Keratinocyte (primary cell): Measurements from ENCODE around the gene MLLT3. TPM values are rescaled to one million over a fixed set of nuclear protein-coding genes. Genes with fewer than 3 reads are reported as not detected.

Source experiments
- DNase-seq: peaks from one replicate; pipeline ENCODE4 v3.0.0-alpha.2; 2011; ENCODE audit warnings: low read depth, missing footprints, low spot score
- FAIRE-seq: peaks from 2 replicates; lab custom pipeline; 2011; peaks lifted over from hg19 to GRCh38; lab: Jason Lieb, UNC
- H2AFZ ChIP-seq: 2 replicates; pipeline ENCODE4 v1.6.0; 2012; ENCODE audit warnings: low read length, control low read depth, inconsistent platforms; ENCODE audit not compliant: control insufficient read depth
- H3K27ac ChIP-seq: 2 replicates; pipeline ENCODE4 v1.5.1; 2011; ENCODE audit warnings: low read length; ENCODE audit not compliant: control insufficient read depth, insufficient read depth
- H3K27me3 ChIP-seq: 3 replicates; pipeline ENCODE4 v1.6.0; 2011; ENCODE audit warnings: low read length; ENCODE audit not compliant: control insufficient read depth, insufficient read depth; ENCODE audit errors: extremely low read depth
- H3K36me3 ChIP-seq, 2 experiments: 2 replicates in 1 of 2; 3 replicates in 1 of 2; pipeline ENCODE4 v1.5.1; 2011; ENCODE audit warnings: low read length in 2 of 2, mild to moderate bottlenecking in 1 of 2; ENCODE audit not compliant: control insufficient read depth in 2 of 2, insufficient read depth in 2 of 2; ENCODE audit errors: extremely low read depth in 1 of 2
- H3K4me1 ChIP-seq: 3 replicates; pipeline ENCODE4 v1.5.1; 2011; ENCODE audit warnings: low read length; ENCODE audit not compliant: control insufficient read depth, insufficient read depth; ENCODE audit errors: extremely low read depth
- H3K4me2 ChIP-seq: 3 replicates; pipeline ENCODE4 v1.6.0; 2011; ENCODE audit warnings: low read depth, low read length; ENCODE audit not compliant: control insufficient read depth, insufficient read depth; ENCODE audit errors: extremely low read depth
- H3K4me3 ChIP-seq, 3 experiments: fragments of 200-600 bp in 1 of 3; sonication (generic) in 1 of 3; 2 replicates in 2 of 3; 3 replicates in 1 of 3; pipeline ENCODE4 v1.5.1; 2011 to 2016; ENCODE audit warnings: low read length in 3 of 3, mild to moderate bottlenecking in 3 of 3, control low read depth in 2 of 3, inconsistent platforms in 1 of 3, low read depth in 1 of 3, mixed read lengths in 1 of 3, mixed run types in 1 of 3, moderate library complexity in 1 of 3; ENCODE audit not compliant: control insufficient read depth in 2 of 3, insufficient read depth in 2 of 3; ENCODE audit errors: extremely low read depth in 1 of 3
- H3K79me2 ChIP-seq: 2 replicates; pipeline ENCODE4 v1.6.0; 2012; ENCODE audit warnings: low read length; ENCODE audit not compliant: control insufficient read depth, insufficient read depth
- H3K9ac ChIP-seq: 3 replicates; pipeline ENCODE4 v1.6.0; 2011; ENCODE audit warnings: low read length; ENCODE audit not compliant: control insufficient read depth, insufficient read depth; ENCODE audit errors: extremely low read depth
- H3K9me1 ChIP-seq: 3 replicates; pipeline ENCODE4 v1.6.0; 2011; ENCODE audit warnings: low read length; ENCODE audit not compliant: control insufficient read depth, insufficient read depth; ENCODE audit errors: extremely low read depth
- H3K9me3 ChIP-seq: 2 replicates; pipeline ENCODE4 v1.5.1; 2012; ENCODE audit warnings: low read depth, low read length; ENCODE audit not compliant: control insufficient read depth
- H4K20me1 ChIP-seq: 3 replicates; pipeline ENCODE4 v1.6.0; 2011; ENCODE audit warnings: low read length; ENCODE audit not compliant: control insufficient read depth, insufficient read depth; ENCODE audit errors: extremely low read depth
- EZH2 ChIP-seq: IDR thresholded peaks from one replicate; pipeline ENCODE4 v1.6.1; 2012; ENCODE audit warnings: inconsistent platforms, mild to moderate bottlenecking, low read length, moderate library complexity
- dilution Hi-C: fragments of 300-500 bp; cut with MboI; formaldehyde crosslinking; loops from one replicate; pipeline ENCODE4 v1.7.0; 2020; ENCODE audit warnings: low sequenced_read_pairs; ENCODE audit not compliant: extremely low pct_ligation_motif_present
- polyA plus RNA-seq, 5 experiments: library from polyadenylated mRNA; depleted of rRNA in 3 of 5; stranded (reverse) in 3 of 5; stranded (forward) in 1 of 5; unstranded in 1 of 5; fragments of >200 nt; gene quantifications; 1 replicate in 1 of 5; 2 replicates in 3 of 5; 3 replicates in 1 of 5; pipeline versions ENCODE4 v1.2.1 to v1.2.3, GENCODE V29; 2011 to 2012; ENCODE audit warnings: missing spikeins in 2 of 5, low read depth in 1 of 5, low replicate concordance in 1 of 5
- TF ChIP-seq, protein P1 (sequence below), 3 experiments: IDR thresholded peaks in 1 of 3; conservative IDR thresholded peaks in 1 of 3; optimal IDR thresholded peaks in 1 of 3; 2 replicates in 2 of 3; 3 replicates in 1 of 3; pipeline versions ENCODE3 to v1.5.1; 2011; ENCODE audit warnings: low read length in 3 of 3, mild to moderate bottlenecking in 3 of 3, moderate library complexity in 2 of 3, control low read depth in 1 of 3, inconsistent platforms in 1 of 3; ENCODE audit not compliant: insufficient read depth in 2 of 3; ENCODE audit errors: extremely low read depth in 1 of 3

MLLT3 gene
- polyA plus RNA-seq, 1 donor (not counting 4 experiments of a cell fraction or from before 2014, with no cell fraction given): 17.0 TPM

DNA sequence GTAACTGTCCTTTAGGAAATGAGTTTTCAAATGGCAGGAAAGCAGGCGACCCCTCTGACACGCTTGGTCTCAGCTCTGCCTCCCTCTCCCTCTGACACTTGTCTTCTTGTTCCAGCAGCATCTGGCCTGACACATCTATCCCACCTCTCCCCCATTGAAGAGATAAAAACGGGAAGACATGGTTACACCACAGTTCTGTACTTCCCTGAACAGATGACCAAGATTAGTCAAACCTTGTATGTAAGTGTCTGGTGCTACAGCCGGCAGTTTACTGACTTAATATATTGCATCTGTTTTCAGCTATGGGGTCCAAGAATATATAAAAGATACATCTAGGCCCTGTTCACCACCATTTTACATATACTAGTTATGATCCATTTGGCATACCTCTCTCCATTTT, 29.6 kb upstream of the MLLT3 start:
- Histone ChIP-seq H4K20me1 (no peaks in the 10 kb centered on the region), H3K27me3 (no peaks in the 10 kb centered on the region), H3K36me3 (no peaks in the 10 kb centered on the region), H3K9me1 (no peaks in the 10 kb centered on the region), H3K4me1 (no peaks in the 10 kb centered on the region), H3K27ac (no peak overlapping the region), H3K79me2 (no peaks in the 10 kb centered on the region), H3K4me3 (no peak overlapping the region), H3K4me2 (no peak overlapping the region), H3K9me3 (no peaks in the 10 kb centered on the region), H2AFZ (no peak overlapping the region), H3K9ac (no peak overlapping the region)
- dilution Hi-C loops: no loop called here
- DNase-seq (no peak), FAIRE-seq (no peak)
- TF ChIP-seq, protein P1, sequence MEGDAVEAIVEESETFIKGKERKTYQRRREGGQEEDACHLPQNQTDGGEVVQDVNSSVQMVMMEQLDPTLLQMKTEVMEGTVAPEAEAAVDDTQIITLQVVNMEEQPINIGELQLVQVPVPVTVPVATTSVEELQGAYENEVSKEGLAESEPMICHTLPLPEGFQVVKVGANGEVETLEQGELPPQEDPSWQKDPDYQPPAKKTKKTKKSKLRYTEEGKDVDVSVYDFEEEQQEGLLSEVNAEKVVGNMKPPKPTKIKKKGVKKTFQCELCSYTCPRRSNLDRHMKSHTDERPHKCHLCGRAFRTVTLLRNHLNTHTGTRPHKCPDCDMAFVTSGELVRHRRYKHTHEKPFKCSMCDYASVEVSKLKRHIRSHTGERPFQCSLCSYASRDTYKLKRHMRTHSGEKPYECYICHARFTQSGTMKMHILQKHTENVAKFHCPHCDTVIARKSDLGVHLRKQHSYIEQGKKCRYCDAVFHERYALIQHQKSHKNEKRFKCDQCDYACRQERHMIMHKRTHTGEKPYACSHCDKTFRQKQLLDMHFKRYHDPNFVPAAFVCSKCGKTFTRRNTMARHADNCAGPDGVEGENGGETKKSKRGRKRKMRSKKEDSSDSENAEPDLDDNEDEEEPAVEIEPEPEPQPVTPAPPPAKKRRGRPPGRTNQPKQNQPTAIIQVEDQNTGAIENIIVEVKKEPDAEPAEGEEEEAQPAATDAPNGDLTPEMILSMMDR (optimal IDR thresholded peaks at IDR 0.05 in 1 of 3, IDR thresholded peaks at IDR 0.05 in 1 of 3, conservative IDR thresholded peaks at IDR 0.05 in 1 of 3; ENCODE audit: extremely low read depth in 1 of 3, insufficient read depth in 2 of 3, low read length in 3 of 3): no peak
- TF ChIP-seq EZH2: no peak

DNA sequence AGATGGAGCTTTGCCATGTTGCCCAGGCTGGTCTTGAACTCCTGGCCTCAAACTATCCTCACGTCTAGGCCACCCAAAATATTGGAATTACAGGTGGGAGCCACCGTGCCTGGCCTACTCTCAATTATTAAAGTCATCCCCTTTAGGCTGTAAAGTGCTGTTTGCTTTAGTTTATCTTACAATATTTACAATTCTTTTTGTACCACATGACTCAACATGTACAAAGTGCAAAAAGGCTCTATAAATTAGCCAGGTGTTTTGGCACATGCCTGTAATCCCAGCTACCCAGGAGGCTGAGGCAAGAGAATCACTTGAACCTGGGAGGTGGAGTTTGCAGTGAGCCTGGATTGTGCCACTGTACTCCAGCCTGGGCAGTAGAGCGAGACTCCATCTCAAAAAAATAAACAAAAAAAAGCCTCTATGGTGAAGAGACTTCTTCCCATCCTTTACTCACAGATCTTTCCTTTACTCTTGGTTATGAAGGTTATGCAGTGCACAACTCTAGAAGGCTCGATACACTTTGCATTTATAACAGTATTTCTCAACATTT, 28.5 kb upstream of the MLLT3 start:
- no peak overlapping the region for H3K27ac ChIP-seq
- dilution Hi-C loops: no loop called here
- no peak for TF ChIP-seq EZH2
- TF ChIP-seq, protein P1 (optimal IDR thresholded peaks at IDR 0.05 in 1 of 3, IDR thresholded peaks at IDR 0.05 in 1 of 3, conservative IDR thresholded peaks at IDR 0.05 in 1 of 3; ENCODE audit: extremely low read depth in 1 of 3, insufficient read depth in 2 of 3, low read length in 3 of 3): no peak
- H3K9me3 ChIP-seq: no peaks in the 10 kb centered on the region
- no peak overlapping the region for H2AFZ ChIP-seq
- H3K79me2 ChIP-seq: no peaks in the 10 kb centered on the region
- H3K36me3 ChIP-seq: no peaks in the 10 kb centered on the region
- H3K4me1 ChIP-seq: no peaks in the 10 kb centered on the region
- H3K9me1 ChIP-seq: no peaks in the 10 kb centered on the region
- H3K9ac ChIP-seq: no peak overlapping the region
- H3K4me3 ChIP-seq: no peak overlapping the region
- no peaks in the 10 kb centered on the region for H4K20me1 ChIP-seq
- H3K27me3 ChIP-seq: no peaks in the 10 kb centered on the region
- DNase-seq (no peak), FAIRE-seq (no peak)
- no peak overlapping the region for H3K4me2 ChIP-seq
